ENCODE results near the gene ZDHHC20.

Gene ZDHHC20

GRCh38 chr13:21361123-21361522 lies 98.0 kb downstream of the ZDHHC20 start:
- TF ChIP-seq, protein P1, sequence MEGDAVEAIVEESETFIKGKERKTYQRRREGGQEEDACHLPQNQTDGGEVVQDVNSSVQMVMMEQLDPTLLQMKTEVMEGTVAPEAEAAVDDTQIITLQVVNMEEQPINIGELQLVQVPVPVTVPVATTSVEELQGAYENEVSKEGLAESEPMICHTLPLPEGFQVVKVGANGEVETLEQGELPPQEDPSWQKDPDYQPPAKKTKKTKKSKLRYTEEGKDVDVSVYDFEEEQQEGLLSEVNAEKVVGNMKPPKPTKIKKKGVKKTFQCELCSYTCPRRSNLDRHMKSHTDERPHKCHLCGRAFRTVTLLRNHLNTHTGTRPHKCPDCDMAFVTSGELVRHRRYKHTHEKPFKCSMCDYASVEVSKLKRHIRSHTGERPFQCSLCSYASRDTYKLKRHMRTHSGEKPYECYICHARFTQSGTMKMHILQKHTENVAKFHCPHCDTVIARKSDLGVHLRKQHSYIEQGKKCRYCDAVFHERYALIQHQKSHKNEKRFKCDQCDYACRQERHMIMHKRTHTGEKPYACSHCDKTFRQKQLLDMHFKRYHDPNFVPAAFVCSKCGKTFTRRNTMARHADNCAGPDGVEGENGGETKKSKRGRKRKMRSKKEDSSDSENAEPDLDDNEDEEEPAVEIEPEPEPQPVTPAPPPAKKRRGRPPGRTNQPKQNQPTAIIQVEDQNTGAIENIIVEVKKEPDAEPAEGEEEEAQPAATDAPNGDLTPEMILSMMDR (IDR thresholded peaks at IDR 0.05; ENCODE audit: low read depth, low read length): no peak
- TF ChIP-seq EZH2phosphoT487 (IDR thresholded peaks at IDR 0.05; ENCODE audit: low read depth): no peak
- Histone ChIP-seq H3K4me1 (ENCODE audit: low read length) (no peaks in the 10 kb centered on the region), H4K20me1 (ENCODE audit: insufficient read depth, low read length) (no peaks in the 10 kb centered on the region), H3K4me3 (ENCODE audit: low read length) (no peak overlapping the region), H3K9ac (ENCODE audit: low read length) (no peak overlapping the region), H3K9me3 (ENCODE audit: insufficient read depth, low read length) (0 out of 2 replicates have a peak, but pooled peaks cover 7% of the 10 kb centered on the region), H3K79me2 (ENCODE audit: low read length) (no peaks in the 10 kb centered on the region), H3K27ac (ENCODE audit: low read length) (no peak overlapping the region), H3K36me3 (replicated peaks; ENCODE audit: low read depth, low read length) (no peaks in the 10 kb centered on the region), H3K27me3 (ENCODE audit: low read depth, low read length) (no peaks in the 10 kb centered on the region), H3K4me2 (ENCODE audit: low read length) (no peak overlapping the region), H2AFZ (ENCODE audit: low read depth, low read length) (no peak overlapping the region)

DNA sequence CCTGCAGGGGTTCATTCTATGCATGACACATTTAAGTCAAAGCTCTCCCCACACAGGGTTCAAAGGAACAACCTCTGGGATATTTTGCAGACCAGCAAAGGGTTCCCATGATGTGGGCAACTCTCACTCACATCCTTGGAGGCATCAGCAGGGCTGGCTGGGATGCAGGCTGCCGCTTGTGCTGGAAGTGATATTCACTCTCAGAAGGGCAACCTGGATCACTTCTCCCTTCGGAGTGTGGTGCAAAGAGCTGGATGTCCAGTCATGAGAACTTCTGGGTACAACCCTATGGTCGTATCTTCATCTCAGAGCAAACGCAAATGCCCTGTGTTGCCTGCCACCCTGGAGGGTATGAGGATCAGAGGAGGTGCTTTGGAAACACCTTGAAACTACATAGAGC lies 98.6 kb downstream of the ZDHHC20 start:
- Histone ChIP-seq H3K79me2 (ENCODE audit: low read length) (no peaks in the 10 kb centered on the region), H3K4me2 (ENCODE audit: low read length) (no peak overlapping the region), H3K27ac (ENCODE audit: low read length) (no peak overlapping the region), H3K4me1 (ENCODE audit: low read length) (no peaks in the 10 kb centered on the region), H3K4me3 (ENCODE audit: low read length) (no peak overlapping the region), H3K36me3 (replicated peaks; ENCODE audit: low read depth, low read length) (no peaks in the 10 kb centered on the region), H3K27me3 (ENCODE audit: low read depth, low read length) (no peaks in the 10 kb centered on the region), H3K9me3 (ENCODE audit: insufficient read depth, low read length) (0 out of 2 replicates have a peak, but pooled peaks cover 7% of the 10 kb centered on the region), H2AFZ (ENCODE audit: low read depth, low read length) (no peak overlapping the region), H4K20me1 (ENCODE audit: insufficient read depth, low read length) (no peaks in the 10 kb centered on the region), H3K9ac (ENCODE audit: low read length) (no peak overlapping the region)
- TF ChIP-seq EZH2phosphoT487 (IDR thresholded peaks at IDR 0.05; ENCODE audit: low read depth): no peak
- TF ChIP-seq, protein P1 (IDR thresholded peaks at IDR 0.05; ENCODE audit: low read depth, low read length): no peak

DNA sequence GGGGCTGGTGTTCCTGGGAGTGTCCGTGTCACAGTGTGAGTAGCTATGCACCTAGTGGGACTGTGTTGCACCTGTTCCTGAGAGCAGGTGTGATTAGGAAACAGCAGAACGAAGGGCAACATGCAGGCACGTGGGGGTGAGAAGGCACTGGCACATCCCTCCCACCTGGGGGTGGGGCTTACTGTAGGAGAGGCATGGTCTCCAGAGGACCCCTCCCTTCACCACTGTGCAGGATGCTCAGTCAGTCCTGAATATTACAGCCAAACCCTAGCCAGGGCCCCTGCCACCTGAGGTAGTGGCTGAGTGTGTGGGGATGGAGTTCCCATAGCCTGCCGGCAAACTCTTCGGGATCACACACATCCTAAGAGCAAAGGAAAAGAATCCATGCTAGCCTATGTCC lies 99.2 kb downstream of the ZDHHC20 start:
- H2AFZ ChIP-seq (ENCODE audit: low read depth, low read length): no peak overlapping the region
- H3K9ac ChIP-seq (ENCODE audit: low read length): no peak overlapping the region
- no peak for TF ChIP-seq EZH2phosphoT487 (IDR thresholded peaks at IDR 0.05; ENCODE audit: low read depth)
- TF ChIP-seq, protein P1 (IDR thresholded peaks at IDR 0.05; ENCODE audit: low read depth, low read length): no peak

GRCh38 chr13:21355304-21355703 lies 103.8 kb downstream of the ZDHHC20 start:
- Histone ChIP-seq H2AFZ (ENCODE audit: low read depth, low read length) (no peak overlapping the region), H3K4me1 (ENCODE audit: low read length) (no peaks in the 10 kb centered on the region), H4K20me1 (ENCODE audit: insufficient read depth, low read length) (no peaks in the 10 kb centered on the region), H3K27me3 (ENCODE audit: low read depth, low read length) (no peaks in the 10 kb centered on the region), H3K4me3 (ENCODE audit: low read length) (no peak overlapping the region), H3K79me2 (ENCODE audit: low read length) (no peaks in the 10 kb centered on the region), H3K4me2 (ENCODE audit: low read length) (no peak overlapping the region), H3K27ac (ENCODE audit: low read length) (no peak overlapping the region), H3K36me3 (replicated peaks; ENCODE audit: low read depth, low read length) (no peaks in the 10 kb centered on the region), H3K9ac (ENCODE audit: low read length) (no peak overlapping the region), H3K9me3 (ENCODE audit: insufficient read depth, low read length) (no peaks in the 10 kb centered on the region)
- TF ChIP-seq, protein P1 (IDR thresholded peaks at IDR 0.05; ENCODE audit: low read depth, low read length): no peak
- TF ChIP-seq EZH2phosphoT487 (IDR thresholded peaks at IDR 0.05; ENCODE audit: low read depth): no peak

More for the DNA sequence above, 99.2 kb downstream of the ZDHHC20 start:
- no peaks in the 10 kb centered on the region for H3K27me3 ChIP-seq (ENCODE audit: low read depth, low read length)
- 0 out of 2 replicates have a peak, but pooled peaks cover 7% of the 10 kb centered on the region for H3K9me3 ChIP-seq (ENCODE audit: insufficient read depth, low read length)
- H3K36me3 ChIP-seq (replicated peaks; ENCODE audit: low read depth, low read length): no peaks in the 10 kb centered on the region
- no peak overlapping the region for H3K4me2 ChIP-seq (ENCODE audit: low read length)
- H3K4me3 ChIP-seq (ENCODE audit: low read length): no peak overlapping the region
- no peaks in the 10 kb centered on the region for H4K20me1 ChIP-seq (ENCODE audit: insufficient read depth, low read length)
- H3K79me2 ChIP-seq (ENCODE audit: low read length): no peaks in the 10 kb centered on the region
- no peaks in the 10 kb centered on the region for H3K4me1 ChIP-seq (ENCODE audit: low read length)
- no peak overlapping the region for H3K27ac ChIP-seq (ENCODE audit: low read length)

Data from OCI-LY3 (cell line).